LHCN-M2 (cell line): ENCODE results near the gene ZNF469. TPM values are rescaled to one million over a fixed set of nuclear protein-coding genes. Genes with fewer than 3 reads are reported as not detected.
A peak's percentile ranks its signal among the peaks of the same experiment; 100 is the strongest.

Source experiments
- DNase-seq: peaks from one replicate; pipeline ENCODE4 v3.0.0-alpha.2; 2012; ENCODE audit warnings: low read depth
- polyA plus RNA-seq: library from polyadenylated mRNA; unstranded; fragments of >200 nt; gene quantifications from one replicate; pipeline ENCODE4 v1.2.1, GENCODE V29; 2012; ENCODE audit warnings: missing spikeins
- total RNA-seq: library from RNA; depleted of rRNA; stranded (reverse); fragments of >200 nt; gene quantifications from 2 replicates; pipeline ENCODE4 v1.2.3, GENCODE V29; 2014; rRNA removed

The ZNF469 gene
- total RNA-seq: 0.38 and 0.46 TPM in 2 replicates
- polyA plus RNA-seq: 4.2 TPM

- peak; percentile 20 for DNase-seq
Measured at GRCh38 chr16:88382491-88383400, at the start of gene ZNF469. TSS of gene ZNF469 (plus strand) at chr16:88382959. CDS start at chr16:88427471, 44,512 bp downstream.

GRCh38 chr16:88333848-88334777, 48.6 kb upstream of the ZNF469 start:
- DNase-seq: no peak

GRCh38 chr16:88334778-88335720, 47.7 kb upstream of the ZNF469 start:
- DNase-seq: no peak

DNA sequence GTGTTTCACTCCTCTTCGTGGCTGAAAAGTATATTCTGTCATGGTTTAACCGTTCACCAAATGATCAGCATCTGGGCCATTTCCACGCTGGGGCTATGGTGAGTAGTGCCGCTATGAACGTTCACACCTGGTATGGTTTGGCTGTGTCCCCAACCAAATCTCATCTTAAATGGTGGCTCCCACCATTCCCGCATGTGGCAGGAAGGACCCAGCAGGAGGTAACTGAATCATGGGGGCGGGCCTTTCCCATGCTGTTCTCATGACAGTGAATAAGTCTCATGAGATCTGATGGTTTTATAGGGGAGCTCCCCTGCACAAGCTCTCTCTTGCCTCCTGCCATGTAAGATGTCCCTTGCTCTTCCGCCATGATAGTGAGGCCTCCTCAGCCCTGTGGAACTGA, 45.7 kb upstream of the ZNF469 start:
- peak; percentile 15 for DNase-seq

- DNase-seq: no peak
Measured at GRCh38 chr16:88337538-88337937, 45.2 kb upstream of the ZNF469 start.

DNA sequence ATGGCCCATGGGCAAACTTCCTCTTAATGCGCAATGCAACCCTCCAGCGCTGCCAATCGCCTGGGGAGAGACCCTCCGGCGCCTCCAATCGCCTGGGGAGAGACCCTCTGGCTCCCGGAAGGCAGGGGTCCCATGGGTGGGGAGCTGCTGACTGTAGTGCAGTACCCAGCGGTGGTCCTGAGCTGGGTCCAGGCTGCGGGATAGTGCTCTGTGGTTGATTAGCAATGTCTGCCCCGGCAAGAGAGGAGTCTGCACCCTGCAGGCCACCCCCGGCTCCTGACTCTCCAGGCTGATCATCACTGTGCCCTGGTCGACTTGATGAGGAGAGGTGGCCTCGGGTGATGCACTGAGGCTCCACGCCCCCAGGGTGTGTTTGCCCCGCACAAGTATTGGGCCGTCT, 44.6 kb upstream of the ZNF469 start:
- no peak for DNase-seq

DNA sequence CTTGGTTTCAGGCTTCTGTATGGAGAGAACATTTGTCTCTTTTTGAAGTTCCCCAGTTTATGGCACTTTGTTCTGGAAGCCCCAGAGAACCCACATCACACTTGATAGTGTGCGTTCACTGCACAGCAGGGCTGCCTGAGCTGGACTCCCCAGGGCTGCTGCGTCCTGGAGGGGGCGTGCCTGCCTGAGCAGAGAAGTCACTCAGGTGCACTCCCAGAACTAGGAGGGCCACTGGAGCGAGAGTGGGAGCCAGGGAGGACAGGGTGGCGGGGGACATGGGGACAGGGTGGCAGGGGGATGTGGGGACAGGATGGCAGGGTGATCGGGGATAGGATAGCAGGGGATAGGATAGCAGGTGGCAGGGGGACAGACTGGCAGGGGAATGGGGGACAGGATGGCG, 43.9 kb upstream of the ZNF469 start:
- no peak for DNase-seq

DNA sequence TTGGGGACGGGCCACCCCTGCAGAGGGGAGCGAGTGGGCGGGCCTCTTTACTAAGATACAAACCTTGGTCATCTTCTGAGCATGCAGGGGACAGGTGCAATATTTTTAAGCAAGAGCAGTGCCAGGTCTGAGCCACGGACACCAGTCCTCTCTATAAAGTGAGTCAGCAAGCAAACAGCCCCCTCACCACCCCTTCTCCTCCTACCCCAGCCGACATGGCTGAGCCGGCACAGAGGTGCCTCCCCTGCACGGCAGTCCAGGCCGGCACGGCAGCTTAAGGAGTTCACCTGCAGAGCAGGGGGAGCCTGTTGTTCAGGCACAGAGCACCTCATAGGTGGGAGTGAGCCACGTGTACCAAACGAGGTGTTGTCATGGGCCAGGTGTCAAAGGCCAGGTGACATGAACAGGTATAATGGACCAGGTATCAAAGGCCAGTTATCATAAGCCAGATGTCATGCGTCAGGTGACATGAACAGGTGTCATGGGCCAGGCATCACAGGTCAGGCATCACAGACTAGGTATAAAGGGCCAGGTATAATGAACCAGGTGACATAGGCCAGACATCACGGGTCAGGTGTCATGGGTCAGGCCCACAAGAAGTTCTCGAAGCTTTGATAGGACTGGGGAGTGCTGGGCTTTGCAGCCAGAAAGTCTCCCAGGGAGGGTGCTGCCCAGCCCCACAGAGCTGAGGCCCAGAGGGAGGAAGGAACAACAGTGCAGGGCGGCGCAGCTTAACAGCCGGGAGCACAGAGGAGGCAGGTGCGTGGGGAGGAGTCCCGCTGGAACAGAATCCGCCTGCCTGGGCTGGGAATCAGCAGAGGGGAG, 42.6 kb upstream of the ZNF469 start:
- DNase-seq: no peak

- no peak for DNase-seq
Measured at GRCh38 chr16:88340755-88341150, 42.0 kb upstream of the ZNF469 start.

DNA sequence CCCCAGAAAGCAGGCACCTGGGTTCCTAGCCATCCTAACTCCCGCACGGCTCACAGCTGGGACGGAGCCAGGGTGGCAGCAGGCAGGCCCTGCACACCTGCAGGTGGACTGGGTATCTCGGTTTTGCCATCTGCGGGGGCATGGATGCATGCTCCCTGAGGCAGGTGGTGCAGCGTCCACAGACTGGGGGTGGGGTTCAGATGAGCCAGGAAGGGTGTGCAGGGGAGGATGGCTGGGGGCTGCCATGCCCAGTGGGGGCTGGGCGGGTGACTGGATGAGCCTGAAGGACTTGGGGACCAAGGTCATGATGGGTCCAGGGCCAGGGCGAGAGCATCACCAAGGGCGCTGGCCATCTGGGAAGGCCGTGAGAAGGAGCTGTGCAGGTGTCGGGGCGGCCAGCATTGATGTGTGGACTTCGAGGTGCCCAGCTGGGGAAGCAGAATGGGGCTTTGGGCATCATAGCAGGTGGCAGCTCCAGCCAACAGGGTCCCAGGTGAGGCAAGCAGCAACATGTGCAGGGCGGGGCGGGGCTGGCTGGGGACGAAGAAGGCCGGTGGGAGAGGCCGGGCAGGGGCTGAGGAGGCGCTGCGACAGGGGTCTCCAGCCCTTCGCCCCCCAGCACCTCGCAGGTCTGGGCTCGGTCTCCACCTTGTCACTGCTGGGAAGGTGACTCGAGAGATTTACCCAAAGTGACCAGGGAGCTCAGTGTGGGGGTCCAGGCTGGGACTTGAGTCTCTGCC, 41.0 kb upstream of the ZNF469 start:
- no peak for DNase-seq

DNA sequence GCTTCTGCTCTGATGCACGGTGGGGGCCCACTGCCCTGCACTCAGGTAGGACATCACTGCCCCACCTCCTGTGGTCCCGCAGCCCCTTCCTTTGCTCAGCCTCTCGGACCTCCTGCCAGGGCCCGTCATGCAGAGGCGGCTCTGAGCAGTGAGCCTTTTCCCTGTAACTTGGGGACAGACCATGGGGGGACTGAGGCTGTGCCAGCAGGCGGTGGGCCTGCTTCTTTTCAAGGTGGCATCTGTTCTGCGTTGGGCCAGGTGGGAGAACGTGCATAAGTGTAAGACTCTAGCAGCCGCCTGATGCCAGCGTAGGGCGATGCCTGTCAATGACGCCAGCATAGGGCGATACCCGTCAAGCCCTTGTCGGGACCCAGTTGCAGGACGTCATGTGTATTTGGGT, 40.3 kb upstream of the ZNF469 start:
- no peak for DNase-seq

- DNase-seq: no peak
Measured at GRCh38 chr16:88343271-88343791, 39.4 kb upstream of the ZNF469 start.

DNA sequence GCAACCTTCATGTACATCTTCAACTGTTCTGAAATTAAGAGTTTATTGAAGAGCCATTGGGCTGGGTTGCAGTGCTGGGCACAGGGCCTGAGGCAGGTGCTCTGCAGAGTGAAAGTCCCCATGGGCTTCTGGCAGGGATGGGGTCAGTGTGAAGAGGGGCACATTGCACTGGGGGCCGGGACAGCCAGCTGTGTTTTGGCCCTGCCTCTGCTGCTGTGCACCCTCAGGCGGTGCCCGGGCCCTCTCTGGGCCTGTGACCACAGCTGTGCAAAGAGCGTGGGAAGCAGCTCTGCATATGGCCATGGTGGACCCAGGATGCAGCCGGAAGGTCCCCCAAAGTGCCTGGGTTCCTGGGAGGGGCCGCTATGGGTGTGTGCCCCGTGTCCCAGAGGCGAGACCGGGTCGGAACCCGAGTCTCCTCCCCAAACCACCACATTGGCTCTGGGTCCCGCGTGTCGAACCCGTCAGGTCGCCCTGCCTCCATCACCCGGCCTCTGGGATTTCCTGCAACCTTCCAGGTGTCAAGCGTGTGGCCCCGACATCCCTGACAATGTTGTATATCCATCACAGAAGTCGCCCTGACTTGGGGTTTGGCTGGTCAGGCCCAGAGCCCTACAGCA, 38.2 kb upstream of the ZNF469 start:
- DNase-seq: no peak

GRCh38 chr16:88345031-88345720, 37.6 kb upstream of the ZNF469 start:
- DNase-seq: no peak

DNA sequence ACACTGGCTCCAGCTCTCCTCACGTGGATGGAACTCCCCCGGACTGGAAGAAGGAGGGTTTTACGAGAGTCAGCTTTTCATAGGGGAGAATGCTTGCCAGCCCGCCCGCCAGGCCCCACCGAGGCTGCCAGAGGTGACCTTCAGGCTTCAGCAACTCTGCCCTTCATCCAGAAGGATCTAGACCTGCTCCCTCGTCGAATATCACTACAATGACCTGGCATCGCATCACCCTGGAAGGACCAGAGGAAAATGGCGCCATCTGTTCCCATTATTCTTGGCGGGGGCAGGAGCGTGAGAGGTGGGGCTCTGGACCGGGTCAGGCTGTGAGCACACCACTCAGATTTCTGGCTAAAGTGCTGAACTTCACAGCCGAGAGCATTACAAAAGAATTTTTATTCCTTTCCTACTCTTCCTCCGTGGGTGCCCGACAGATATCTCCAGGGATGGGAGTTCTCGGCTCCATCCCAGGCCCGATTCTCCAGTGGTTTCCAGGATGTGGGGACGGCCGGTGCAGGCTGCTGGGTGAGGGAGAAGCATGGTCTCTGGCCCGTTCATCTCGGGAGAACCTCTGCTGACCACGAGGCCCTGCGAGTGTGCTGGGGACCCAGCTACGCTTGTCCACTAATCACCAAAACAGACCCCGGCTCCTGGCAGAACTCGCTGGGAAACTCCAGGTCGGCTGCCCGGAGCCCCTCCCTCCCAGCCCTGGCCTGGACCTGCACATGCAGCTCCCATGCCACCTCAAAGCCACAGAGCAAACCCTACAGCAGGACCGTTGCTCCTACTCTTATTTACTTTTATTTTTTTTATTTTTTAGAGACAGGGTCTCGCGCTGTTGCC, 36.8 kb upstream of the ZNF469 start:
- DNase-seq: no peak

- DNase-seq: no peak
Measured at GRCh38 chr16:88346680-88347505, 35.9 kb upstream of the ZNF469 start.
